HG03432 (cell line): ENCODE results near the gene SPG7.
"Not testable (repeated sequence)": the region's sequence is repeated elsewhere in the genome, so short reads cannot be mapped to it uniquely, and the experiment has no call there.

ENCODE experiments used
- ATAC-seq: cut with Tn5 transposase; IDR thresholded peaks from one replicate; pipeline ENCODE4 v1.9.1; 2021; ENCODE audit warnings: mild to moderate bottlenecking, moderate library complexity; ENCODE audit not compliant: unreplicated experiment

The SPG7 gene

GRCh38 chr16:89575247-89576152 lies 67.3 kb downstream of the SPG7 start, which contains the start of gene CPNE7:
CPNE7 (plus strand) TSS chr16:89575758; CDS start chr16:89575898, 140 bp downstream.
- peak; percentile 29 for ATAC-seq

GRCh38 chr16:89576153-89577054 lies 68.2 kb downstream of the SPG7 start:
- ATAC-seq: no peak

- ATAC-seq: no peak
Observed at GRCh38 chr16:89577055-89577759, 69.0 kb downstream of the SPG7 start.

DNA sequence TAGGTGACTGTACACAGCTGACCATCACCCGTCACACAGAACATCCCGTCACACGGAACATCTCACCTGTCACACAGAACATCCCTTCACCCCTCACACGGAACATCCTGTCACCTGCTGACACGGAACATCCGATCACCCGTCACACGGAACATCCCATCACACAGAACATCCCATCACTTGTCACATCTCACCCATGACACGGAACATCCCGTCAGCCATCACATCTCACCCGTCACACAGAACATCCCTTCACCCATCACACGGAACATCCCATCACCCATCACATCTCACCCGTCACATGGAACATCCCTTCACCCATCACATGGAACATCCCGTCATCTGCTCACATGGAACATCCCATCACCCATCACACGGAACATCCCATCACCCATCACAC lies 71.1 kb downstream of the SPG7 start:
- no peak for ATAC-seq

DNA sequence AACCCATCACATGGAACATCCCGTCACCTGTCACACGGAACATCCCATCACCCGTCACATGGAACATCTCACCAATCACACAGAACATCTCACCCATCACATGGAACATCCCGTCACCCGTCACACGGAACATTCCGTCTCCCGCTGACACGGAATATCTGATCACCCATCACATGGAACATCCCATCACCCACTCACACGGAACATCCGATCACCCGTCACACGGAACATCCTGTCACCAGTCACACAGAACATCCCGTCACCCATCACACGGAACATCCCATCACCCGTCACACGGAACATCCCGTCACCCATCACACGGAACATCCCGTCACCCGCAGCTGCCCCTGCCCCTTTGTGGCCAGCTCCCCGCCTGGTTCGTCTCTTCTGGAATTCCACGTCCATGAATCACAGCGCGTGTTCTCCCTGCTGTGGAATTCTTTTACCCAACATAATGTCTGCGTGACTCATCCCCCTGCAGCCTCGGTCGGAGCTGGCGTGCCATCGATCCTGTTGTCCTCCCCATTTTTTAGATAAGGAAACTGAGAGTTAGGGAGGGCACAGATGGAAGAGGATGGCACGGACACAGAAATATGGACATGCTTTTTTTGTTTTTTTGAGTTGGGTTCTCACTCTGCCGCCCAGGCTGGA lies 73.0 kb downstream of the SPG7 start:
- no peak for ATAC-seq

GRCh38 chr16:89581861-89582563 lies 73.8 kb downstream of the SPG7 start:
- ATAC-seq: no peak

- no peak for ATAC-seq
Observed at GRCh38 chr16:89582614-89583196, 74.5 kb downstream of the SPG7 start.

DNA sequence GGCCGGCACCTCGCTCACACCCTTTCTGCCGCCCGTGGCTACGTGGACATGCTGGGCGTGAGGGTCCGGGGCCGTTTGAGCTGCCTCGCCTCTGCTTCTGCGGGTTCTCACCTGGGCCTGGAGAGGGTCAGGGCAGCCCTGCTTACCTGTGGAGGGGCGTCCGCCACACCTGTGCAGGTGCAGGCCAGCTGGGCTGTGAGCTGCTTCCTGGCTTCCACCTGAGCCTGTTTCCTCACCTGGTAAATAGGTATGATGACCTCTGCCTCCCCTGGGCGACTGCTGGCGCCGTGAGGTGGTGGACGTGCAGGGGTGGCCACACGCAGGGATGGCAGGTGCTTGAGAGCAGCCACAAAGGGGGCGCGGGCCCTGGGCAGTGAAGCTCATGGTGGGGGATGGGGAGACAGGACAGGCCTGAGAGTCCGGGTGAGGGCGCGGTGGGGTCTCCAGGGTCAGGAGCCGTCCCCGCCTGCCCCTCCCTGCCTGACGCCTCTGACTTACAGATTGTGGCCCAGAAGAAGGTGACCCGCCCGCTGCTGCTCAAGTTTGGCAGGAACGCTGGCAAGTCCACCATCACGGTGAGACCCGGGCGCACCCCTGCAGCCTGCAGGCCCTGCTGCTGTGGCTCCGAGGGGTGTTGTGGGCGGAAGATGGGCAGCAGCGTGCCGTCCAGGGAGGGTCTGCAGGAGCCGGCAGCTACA lies 75.1 kb downstream of the SPG7 start:
- no peak for ATAC-seq

DNA sequence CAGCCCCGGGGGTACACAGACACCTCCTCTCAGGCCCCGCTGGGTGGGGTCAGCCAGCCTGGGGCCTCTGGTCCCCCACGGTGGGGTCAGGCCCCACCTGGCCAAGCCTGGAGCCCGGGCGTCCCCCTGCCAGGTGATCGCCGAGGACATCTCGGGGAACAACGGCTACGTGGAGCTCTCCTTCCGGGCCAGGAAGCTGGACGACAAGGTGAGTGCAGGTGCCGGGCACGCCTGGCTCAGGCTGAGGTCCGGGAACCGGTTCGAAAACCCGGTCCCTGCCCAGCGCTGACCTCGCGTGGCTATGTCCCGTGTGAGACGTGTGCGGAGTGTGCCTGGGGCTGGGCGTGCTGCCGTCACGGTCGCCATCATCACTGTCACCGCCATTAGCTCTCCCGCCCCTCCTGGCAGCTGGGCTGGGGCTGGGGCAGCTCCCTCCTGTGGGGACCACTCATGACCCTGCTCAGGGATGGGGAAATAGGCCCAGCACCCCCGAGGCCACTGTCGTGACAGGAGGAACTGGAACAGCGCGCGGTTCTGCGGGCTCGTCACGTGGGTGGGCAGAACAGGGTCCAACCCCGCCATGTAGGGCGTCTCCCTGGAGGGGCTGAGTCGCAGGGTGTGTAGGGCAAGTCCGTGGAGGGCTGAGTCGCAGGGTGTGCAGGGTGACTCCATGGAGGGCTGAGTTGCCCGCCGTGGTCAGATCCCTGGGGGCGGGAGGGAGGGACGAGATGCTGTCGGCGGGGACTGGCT lies 75.9 kb downstream of the SPG7 start:
- no peak for ATAC-seq

DNA sequence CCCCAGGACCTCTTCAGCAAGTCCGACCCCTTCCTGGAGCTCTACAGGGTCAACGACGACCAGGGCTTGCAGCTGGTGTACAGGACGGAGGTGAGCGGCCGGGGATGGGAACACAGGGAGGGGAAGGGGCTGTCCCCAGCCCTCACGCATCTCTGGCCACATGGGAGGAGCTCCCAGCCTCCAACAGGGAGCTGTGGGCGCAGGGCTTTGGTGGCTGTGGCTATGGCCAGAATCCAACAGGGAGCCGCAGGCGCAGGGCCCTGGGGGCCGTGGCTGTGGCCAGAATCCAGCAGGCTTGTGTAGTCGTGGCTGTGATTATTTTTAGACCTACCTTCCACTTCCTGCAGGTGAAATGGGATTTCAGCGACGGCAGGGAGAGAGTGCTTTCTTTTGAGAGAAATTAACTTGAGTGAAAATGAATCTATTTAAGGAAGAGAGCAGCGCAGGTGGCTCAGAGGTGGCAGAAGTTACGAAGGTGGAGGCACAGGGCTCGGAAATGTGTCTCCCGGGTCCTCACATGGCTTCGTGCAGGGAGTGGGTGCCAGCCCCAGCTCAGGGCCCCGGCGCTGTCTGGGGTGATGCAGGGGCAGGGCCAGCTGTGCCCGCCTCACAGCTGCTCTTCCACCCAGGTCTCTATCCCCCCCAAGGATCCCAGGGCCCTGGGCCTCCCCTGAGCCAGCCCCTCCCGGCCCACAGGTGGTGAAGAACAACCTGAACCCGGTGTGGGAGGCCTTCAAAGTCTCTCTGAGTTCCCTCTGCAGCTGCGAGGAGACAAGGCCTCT lies 76.8 kb downstream of the SPG7 start:
- no peak for ATAC-seq

- ATAC-seq: no peak
Observed at GRCh38 chr16:89586218-89586617, 78.0 kb downstream of the SPG7 start.

- no peak for ATAC-seq
Observed at GRCh38 chr16:89586853-89587252, 78.7 kb downstream of the SPG7 start.

GRCh38 chr16:89587676-89588075 lies 79.5 kb downstream of the SPG7 start:
- ATAC-seq: not testable (repeated sequence)

- ATAC-seq: no peak
Observed at GRCh38 chr16:89588413-89589109, 80.4 kb downstream of the SPG7 start.

DNA sequence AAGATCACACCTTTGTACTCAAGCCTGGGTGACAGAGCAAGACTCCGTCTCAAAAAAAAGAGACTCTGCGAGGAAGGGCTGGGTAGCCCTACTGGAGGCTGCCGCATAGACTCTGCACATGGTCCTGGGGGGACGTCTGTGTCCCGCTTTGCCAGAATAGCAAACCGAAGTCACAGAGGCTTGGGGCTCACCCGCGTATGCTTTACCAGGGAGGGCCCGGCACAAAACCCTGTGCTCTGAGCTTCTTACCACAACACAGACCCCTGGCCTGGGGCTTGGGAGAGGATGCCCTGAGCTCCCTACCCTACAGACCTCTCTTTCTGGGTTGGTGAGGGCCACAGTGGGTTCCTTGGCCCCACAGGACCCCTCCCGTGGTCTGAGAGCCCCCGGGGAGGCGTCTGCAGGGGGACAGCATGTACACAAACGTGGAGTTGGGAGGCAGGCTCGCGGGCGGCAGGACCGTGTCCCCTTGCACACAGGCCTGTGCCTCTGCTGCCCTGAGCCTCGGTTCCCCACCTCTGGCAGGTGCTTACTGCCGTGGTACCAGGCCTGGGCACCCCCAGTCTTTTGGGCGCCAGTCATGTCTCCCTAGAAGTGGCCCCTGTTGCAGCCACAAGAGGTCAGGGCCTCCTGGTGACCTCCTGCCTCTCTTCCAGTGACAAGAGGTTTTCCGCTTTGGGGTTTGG lies 81.2 kb downstream of the SPG7 start:
- ATAC-seq: no peak

DNA sequence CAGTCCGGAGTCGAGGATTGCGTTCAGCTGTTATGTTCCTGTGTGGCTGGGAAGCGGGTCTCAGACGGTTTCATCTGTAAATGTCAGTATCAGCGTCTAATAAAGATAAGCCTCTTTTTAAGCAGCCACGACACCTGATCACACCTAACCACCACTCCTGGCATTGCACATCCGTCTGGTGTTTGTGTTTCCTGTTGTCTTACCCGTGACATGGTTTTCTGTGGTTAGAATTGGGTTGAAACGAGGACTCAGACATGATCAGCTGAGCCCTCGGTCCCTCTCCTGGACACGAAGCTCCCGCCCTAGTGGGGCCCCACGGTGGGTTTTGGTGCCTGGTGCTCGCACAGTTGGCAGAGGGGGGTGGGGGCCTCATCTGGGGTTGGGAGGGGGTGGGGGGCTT lies 85.6 kb downstream of the SPG7 start:
- ATAC-seq: no peak
